NCI-H1092 (cell line): ENCODE data around the gene LARP6.

Experiments used
- DNase-seq: peaks from one replicate; lab custom pipeline; 2025; lab: John Stamatoyannopoulos, UW

LARP6 gene

DNA sequence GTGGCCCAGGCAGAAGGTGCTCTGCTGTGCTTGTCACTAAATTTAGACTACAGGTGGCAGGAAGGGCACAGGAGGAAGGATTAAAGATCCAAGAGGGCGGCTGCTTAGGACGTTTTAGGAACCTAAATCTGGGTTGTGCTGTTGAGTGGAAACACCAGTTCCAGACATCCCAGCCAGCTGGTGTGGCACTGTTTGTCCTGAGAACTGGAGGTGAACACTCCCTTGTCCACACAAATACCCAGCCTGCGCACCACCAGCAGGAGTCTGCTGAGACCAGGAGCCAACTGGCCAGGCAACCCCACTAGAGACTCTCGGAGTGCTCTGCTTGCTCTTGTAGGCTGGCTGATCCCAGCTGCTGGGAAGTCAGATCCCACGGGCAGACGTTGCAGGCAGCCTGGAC lies 60.3 kb downstream of the LARP6 start:
- no peak for DNase-seq

DNA sequence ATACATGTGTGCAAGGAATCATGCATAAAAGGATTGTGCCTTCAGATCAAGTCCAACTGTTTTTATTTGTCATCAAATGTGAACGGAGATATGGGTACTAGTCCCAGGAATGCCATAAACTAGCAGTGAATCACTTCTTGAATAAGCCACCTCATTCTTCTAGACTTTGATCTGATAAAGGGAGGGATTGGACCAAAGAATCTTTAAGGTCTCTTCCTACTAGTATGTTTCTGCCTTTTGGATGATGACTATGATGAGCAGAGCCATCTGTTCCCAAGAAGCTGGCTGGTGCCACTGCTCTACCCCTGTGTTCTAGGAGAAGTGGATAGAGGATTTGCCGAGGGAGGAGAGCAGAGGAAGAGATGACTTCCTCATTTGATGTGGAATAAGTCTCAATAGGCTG lies 61.8 kb downstream of the LARP6 start:
- no peak for DNase-seq

DNA sequence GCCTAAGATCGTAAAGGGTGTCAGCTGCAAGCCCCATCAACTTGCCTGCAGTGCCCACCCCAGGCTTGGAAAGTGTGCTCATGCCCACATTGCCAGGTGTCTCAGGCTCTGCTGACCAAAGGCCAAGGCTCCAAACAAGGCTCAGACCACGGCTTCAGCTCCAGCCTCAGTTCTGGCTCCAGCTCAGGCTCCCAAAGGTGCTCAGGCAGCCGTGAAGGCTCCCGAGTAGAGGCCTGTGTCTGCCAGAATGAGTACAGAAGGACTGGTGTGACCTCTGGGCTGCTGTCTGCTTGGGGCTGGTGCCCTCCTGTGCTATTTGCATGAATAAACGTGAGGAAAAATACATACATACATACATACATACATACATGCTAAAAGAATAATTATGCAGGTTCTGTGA lies 62.7 kb downstream of the LARP6 start:
- no peak for DNase-seq

- no peak for DNase-seq
These were observed 64.7 kb downstream of the LARP6 start for GRCh38 chr15:70789213-70789612.

- DNase-seq, result no peak
These were observed 65.6 kb downstream of the LARP6 start for GRCh38 chr15:70788114-70789049.

DNA sequence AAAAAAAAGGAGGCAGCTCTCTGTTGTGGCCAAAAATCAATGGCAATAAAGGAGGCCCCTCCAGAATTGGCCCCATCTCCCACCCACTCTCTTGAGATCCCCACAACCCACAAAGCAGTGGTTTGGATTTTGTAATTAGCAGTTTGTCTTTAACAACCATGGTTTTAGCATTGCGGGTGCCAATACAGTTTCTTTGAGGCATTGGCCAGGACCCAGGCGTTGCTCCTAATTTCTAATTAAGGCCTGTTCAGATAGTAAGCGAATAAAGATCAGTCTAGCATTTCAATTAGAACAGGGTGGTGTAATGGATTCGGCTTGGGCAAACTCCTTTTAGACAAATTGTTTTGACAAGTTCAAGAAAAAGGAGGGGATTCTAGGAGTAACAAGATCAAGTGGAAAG lies 67.0 kb downstream of the LARP6 start:
- DNase-seq, result no peak

GRCh38 chr15:70783610-70784022 lies 70.3 kb downstream of the LARP6 start:
- no peak for DNase-seq

GRCh38 chr15:70783041-70783440 lies 70.9 kb downstream of the LARP6 start:
- no peak for DNase-seq

GRCh38 chr15:70781236-70781635 lies 72.7 kb downstream of the LARP6 start:
- no peak for DNase-seq
